ENCODE data around the gene TWNK.

DNA sequence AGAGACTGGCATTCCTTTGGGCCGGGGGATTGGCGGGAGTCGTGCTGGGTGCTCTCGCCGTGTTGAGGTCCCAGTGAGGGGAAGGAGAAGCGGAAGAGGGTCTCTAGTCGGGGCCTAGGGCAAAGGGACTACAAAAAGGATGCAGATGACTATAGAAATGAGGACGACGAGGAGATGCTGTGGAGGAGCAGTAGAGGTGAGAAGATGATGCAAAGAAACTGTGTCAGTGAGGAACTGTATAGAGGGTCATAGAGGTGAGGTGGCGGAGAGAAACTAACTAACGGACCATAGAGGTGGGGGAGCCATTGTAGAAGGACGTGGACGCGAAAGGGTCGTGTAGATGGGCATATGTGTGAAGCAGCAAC lies 324 bp downstream of the TWNK start:
- TF ChIP-seq CTCF (IDR thresholded peaks at IDR 0.05; ENCODE audit: low read depth, low read length) (no peak), EZH2phosphoT487 (IDR thresholded peaks at IDR 0.05; ENCODE audit: low read depth) (no peak)

Data from OCI-LY3 (cell line).